GM21576 (cell line): ENCODE measurements around the gene STK32B.

Experiments
- ATAC-seq: cut with Tn5 transposase; IDR thresholded peaks from one replicate; pipeline ENCODE4 v1.9.1; 2021; ENCODE audit warnings: mild to moderate bottlenecking, moderate library complexity; ENCODE audit not compliant: unreplicated experiment

The STK32B gene

GRCh38 chr4:5500165-5500564, 448.9 kb downstream of the STK32B start:
- ATAC-seq, result no peak

DNA sequence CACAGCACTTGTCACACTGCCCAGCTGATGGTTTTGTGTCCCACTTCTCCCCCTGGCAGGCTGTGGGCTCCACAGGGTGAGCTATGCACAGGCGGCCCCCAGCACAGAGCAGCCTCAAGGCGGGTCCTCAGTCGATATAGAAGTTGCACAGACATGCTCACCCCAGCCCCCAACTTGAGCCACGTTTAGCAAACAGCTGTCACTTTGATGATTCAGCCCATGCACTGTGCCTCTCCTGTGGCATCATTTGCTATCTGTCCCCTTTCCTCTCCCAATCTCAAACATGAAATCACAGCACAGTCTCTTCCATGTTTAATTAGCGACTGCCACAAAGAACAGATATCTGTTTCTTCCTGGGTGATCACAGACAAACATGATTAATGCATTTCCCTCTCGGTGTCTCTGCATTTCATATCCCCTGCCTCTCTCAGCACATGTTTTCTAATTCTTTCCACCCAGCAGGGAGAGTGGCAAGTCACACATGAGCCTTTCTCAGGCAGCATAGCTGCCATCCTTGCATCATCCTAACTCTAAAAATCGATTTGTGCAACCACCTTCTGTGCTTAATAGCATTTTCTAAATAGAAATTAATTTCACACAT, 452.2 kb downstream of the STK32B start:
- ATAC-seq, result no peak

DNA sequence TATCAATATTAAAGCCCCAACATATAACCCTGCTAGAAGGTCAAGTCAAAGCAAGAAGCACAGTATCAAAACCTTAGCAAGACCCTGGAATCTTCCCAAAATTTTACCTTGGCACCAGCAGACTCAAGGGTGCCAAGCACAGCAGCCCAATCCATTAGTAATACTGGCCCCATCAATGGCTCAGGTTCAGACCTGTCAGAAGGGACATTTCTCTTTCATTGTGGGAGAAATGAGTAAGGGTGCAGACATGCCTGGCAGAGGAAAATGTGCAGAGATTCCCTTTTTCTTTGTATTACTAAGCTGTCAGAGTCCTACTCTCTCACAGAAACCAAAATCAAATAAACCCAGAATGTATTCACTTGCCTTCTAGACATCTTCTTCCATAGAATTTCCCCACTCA, 453.2 kb downstream of the STK32B start:
- no peak for ATAC-seq

DNA sequence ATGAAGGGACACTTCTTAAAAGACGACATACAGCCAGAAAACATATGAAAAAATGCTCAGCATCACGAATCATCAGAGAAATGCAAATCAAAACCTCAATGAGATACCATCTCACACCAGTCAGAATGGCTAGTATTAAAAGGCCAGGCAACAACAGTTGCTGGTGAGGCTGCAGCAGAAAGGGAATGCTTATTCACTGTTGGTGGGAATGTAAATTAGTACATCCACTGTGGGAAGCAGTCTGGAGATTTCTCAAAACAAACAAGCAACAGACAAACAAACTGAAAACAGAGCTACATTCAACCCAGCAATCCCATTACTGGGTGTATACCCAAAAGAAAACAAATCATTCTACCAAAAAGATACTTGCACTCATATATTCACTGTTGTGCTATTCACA, 459.2 kb downstream of the STK32B start:
- ATAC-seq, result no peak

DNA sequence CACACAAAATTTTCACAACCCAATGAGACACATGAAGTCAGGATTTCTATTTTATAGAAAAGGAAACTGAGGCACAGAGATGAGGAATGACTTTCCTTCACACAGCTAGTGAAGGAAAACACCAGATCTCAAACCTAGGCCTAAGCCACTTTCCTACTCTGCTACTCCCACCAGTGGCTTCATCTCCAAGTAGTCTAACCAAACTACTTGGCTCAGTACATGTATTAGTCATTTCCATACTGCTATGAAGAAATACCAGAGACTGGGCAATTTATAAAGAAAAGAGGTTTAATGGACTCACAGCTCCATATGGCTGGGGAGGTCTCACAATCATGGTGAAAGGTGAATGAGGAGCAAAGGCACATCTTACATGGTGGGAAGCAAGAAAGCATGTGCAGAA, 460.5 kb downstream of the STK32B start:
- ATAC-seq, result no peak

DNA sequence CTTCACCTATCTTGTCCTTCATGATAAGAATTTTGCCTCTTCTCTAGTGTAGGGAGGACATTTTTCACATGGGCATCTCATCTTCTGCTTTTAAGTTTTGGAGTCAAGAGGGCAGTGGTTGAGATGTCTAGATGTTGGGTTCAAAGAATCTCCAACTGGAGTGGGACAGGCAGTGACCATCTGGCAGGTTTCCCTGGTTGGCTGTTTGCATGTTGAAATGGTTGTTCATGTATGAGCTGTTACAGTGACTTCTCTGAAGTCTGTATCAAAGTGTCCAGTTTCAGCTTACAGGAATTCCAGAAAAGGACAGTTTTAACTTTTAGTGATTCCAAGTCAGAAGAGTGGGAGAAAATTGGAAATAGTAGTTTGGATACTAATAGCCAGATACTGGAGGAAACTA, 464.4 kb downstream of the STK32B start:
- no peak for ATAC-seq

DNA sequence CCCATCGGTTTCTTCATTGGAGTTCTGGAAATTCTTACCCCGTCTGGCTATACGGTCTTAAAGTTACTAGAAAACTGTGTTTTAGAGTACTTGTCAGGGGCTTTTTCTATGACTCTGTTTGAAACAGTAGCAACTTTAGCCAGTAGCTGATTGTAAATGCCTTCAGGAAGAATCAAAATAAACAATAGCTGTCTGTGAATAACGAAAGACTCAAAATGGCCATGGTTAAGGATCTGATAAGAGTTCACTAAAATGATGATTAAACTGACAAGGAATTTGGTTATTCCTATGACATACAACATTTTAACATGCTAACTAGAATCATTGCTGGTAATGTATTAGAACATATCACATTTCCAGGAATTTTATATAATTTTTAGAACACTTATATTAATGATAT, 466.1 kb downstream of the STK32B start:
- no peak for ATAC-seq

- no peak for ATAC-seq
These were observed 473.4 kb downstream of the STK32B start for GRCh38 chr4:5524446-5525299.

DNA sequence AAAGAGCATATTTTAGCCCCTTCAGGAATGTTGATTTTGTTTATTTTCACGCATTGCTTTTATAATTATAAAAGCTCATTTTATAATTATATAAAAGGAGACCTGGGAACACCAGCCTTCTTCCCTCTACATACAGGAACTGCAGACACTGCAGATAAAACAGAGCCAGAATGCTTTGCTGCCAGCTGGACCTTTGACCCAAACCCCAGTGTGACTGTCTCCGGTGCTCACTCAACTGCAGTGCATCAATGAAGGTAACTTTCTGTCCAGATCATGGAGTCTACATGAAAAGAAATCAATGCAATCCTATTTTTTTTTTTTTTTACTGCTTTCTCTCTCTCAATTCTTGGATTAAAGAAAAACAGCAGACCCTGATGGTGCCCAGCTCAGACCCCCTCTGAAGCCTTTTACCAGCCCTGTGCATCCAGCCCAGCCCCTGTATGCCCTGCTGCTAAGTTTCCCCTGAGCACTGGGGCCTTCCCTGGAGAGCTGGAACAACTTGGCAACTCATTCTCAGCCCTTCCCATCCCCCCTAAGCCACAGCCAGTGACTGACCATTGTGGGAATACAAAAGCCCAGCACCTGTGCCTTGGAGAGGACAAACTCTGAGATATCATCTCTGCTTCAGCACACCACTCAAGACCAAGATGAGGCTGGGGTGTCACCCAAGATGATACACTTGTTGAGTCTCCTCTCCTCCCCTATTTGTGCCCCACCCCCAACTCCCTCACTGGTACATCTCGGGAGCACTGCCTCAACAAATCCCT, 475.0 kb downstream of the STK32B start:
- ATAC-seq, result no peak

DNA sequence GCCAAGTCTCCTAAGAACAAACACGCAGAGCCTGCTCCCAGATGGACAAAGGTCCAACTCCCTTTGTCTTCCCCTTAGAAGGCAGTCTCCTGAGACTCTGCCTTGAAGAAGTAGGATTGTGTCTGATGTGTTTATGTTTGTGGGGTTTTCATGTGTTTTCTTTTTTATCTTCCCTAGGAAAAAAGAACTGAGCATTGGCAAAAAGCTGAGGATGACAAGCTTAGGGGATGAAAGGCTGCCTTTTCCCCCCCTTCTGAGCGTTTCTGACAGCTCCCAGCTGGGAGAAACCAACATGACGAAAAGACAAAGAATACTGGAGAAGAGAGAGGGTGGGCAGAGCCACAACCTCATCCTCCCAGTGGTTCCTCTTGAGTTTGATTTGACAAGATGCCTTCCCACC, 475.9 kb downstream of the STK32B start:
- ATAC-seq, result no peak

GRCh38 chr4:5528031-5528436, 476.8 kb downstream of the STK32B start:
- no peak for ATAC-seq

DNA sequence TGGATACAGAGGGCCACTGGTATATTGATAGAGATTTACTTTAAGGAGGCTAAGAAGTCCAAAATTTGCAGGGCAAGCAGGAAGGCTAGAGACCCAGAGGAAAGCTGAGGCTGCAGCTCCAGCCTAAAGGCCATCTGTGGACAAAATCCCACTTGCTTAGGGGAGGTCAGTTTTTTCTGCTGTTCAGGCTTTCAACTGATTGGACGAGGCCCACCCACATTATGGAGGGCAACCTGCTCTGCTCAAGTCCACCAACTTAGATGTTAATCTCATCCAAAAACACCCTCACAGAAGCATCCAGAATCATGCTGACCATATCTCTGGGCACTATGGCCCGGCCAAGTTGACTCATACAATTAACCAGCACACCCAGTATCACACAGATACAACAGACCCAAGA, 480.8 kb downstream of the STK32B start:
- ATAC-seq, result no peak

GRCh38 chr4:5539584-5539983, 488.3 kb downstream of the STK32B start:
- ATAC-seq, result no peak

GRCh38 chr4:5541169-5541568, 489.9 kb downstream of the STK32B start:
- no peak for ATAC-seq

- no peak for ATAC-seq
These were observed 492.4 kb downstream of the STK32B start for GRCh38 chr4:5543681-5544080.

DNA sequence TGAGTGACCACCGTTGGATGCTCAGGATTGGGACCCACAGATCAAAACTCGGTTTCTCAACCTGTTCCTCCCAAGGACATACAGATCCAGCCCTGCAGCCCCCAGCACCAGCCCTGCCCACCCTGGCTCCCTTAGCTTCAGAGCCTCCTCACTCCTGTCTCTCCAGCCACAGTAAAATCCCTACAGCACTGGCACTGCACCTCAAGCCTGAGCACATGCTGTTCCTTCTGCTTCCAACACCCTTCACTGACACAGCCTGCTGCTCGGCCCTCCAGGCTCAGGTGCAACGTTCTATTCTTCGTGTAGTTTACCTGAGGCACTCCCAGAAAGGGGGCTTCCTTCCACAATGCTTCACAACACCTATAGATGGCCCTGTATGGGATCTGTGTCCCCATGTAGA, 493.5 kb downstream of the STK32B start:
- no peak for ATAC-seq

- ATAC-seq, result no peak
These were observed 494.0 kb downstream of the STK32B start for GRCh38 chr4:5545271-5545670.

DNA sequence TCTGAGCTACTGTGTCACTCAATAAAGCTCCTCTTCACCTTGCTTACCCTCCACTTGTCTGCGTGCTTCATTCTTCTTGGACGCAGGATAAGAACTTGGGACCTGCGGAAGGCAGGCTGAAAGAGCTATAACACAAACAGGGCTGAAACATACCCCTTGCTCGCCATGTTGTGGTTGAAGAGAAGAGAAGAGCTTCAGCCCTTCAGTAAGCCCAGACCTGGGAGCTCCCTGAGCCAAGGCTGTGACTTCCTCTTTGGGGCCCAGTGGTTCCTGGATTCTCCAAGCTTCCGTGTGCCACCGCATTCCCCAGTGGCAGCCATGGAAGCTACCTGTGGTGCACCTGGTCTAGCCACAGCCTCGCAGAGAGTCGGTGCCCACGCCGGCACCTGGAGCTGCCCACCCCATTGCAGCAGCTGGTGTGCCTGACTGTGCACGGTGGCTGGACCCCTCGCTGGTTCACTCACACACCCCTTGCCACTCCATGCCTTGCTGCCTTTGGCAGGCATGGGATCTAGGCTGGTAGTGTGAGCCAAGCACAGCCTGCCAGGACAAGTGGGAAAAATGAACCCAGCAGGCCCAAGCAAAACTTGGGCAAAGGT, 496.5 kb downstream of the STK32B start:
- ATAC-seq, result no peak
